ENCODE measurements around the gene ITGB5.

DNA sequence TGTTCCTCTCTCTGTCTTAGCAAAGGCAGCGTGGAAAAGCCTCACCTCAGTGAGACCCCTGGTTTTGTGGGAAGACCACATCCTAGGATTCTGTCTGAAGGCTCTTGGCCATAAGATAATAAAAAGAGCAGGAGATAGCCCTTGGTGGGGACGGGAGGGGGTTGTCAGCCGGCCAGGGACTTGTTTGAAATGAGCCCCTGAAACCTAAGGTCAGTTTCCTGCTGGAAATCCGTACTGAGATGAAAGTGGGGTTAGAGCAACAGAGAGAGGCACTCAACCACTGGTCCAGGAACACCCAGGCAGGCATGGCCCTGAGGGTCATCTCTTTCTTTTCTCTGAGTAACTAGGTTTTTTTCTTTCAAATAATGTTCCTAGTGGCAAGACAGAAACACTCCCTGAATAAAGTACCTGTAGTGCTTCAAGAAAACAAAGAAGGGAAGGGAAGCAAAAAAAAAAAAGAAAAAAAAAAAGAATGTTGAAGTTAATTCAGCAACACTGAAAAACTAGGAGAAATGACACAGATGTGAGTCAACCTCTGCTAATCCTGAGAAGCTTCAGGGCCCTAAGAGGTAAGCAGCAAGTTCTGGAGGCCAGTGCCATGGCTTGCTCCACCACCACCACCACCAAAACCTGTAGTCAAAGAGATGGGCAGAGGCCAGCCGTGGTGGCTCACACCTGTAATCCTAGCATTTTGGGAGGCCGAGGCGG, 3.2 kb downstream of the ITGB5 start:
- TF ChIP-seq ZFP3 (CRISPR knock-in tag; IDR thresholded peaks at IDR 0.05) (no peak), ZC3H10 (CRISPR knock-in tag; IDR thresholded peaks at IDR 0.05) (no peak), ZNF70 (CRISPR knock-in tag; IDR thresholded peaks at IDR 0.05) (no peak), TOX (CRISPR knock-in tag; IDR thresholded peaks at IDR 0.05; ENCODE audit: borderline replicate concordance) (no peak), TCF4 (CRISPR knock-in tag; IDR thresholded peaks at IDR 0.05; ENCODE audit: borderline replicate concordance) (no peak), CSDC2 (CRISPR knock-in tag; IDR thresholded peaks at IDR 0.05) (no peak), ARNTL (CRISPR knock-in tag; IDR thresholded peaks at IDR 0.05; ENCODE audit: borderline replicate concordance, low read depth) (no peak)
- TF ChIP-seq, protein P1, sequence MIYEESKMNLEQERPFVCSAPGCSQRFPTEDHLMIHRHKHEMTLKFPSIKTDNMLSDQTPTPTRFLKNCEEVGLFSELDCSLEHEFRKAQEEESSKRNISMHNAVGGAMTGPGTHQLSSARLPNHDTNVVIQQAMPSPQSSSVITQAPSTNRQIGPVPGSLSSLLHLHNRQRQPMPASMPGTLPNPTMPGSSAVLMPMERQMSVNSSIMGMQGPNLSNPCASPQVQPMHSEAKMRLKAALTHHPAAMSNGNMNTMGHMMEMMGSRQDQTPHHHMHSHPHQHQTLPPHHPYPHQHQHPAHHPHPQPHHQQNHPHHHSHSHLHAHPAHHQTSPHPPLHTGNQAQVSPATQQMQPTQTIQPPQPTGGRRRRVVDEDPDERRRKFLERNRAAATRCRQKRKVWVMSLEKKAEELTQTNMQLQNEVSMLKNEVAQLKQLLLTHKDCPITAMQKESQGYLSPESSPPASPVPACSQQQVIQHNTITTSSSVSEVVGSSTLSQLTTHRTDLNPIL (CRISPR knock-in tag; IDR thresholded peaks at IDR 0.05; ENCODE audit: low read depth) = no peak

Data from SK-N-SH treated with all-trans-retinoic acid at 6 μM for 48 hours (cell line).